IMR-90 (cell line): ENCODE results near the gene IDH3A. TPM values are rescaled to one million over a fixed set of nuclear protein-coding genes. Genes with fewer than 3 reads are reported as not detected.
A peak's percentile ranks its signal among the peaks of the same experiment; 100 is the strongest.

Experiments
- ATAC-seq: fragments of 200-7000 bp; cut with Tn5 transposase; 2 replicates; pipeline ENCODE4 v1.9.1; 2020; ENCODE audit warnings: low read depth, mild to moderate bottlenecking, moderate library complexity
- BruUV-seq: library from RNA; stranded (reverse); fragments of 400-500 nt; replicated peaks from 2 replicates; lab custom pipeline; 2021; lab: Mats Ljungman, UMichigan
- CTCF ChIA-PET: fragments of 300-600 bp; formaldehyde crosslinking; extraction: SDS; loops from one replicate; lab custom pipeline; 2021; ENCODE audit warnings: antibody characterized with exemption; lab: Yijun Ruan, JAX
- POLR2A ChIA-PET: fragments of 300-600 bp; sonication (Branson Sonifier 250); formaldehyde crosslinking; loops from one replicate; lab custom pipeline; 2022; ENCODE audit warnings: antibody characterized with exemption; ENCODE audit not compliant: unreplicated experiment; lab: Charles Lee
- DNase-seq: peaks from one replicate; pipeline ENCODE4 v3.0.0; 2013
- H2AFZ ChIP-seq: replicated peaks from 2 replicates; pipeline ENCODE3; 2013; ENCODE audit warnings: low read length, mild to moderate bottlenecking; ENCODE audit not compliant: poor library complexity
- H2AK5ac ChIP-seq: 2 replicates; pipeline ENCODE4 v1.6.1; 2013; ENCODE audit warnings: low read depth, low read length, inconsistent platforms
- H2AK9ac ChIP-seq: replicated peaks from 2 replicates; pipeline ENCODE3; 2013; ENCODE audit warnings: mild to moderate bottlenecking, low read depth, low read length, moderate library complexity; ENCODE audit not compliant: poor library complexity
- H2BK120ac ChIP-seq: 2 replicates; pipeline ENCODE4 v1.6.1; 2013; ENCODE audit warnings: low read depth, low read length, inconsistent platforms
- H2BK15ac ChIP-seq: 3 replicates; pipeline ENCODE4 v1.6.1; 2013; ENCODE audit warnings: low read depth, low read length, inconsistent platforms
- H2BK20ac ChIP-seq: 2 replicates; pipeline ENCODE4 v1.6.1; 2013; ENCODE audit warnings: low read depth, mild to moderate bottlenecking, inconsistent platforms, low read length, moderate library complexity
- H2BK5ac ChIP-seq: 2 replicates; pipeline ENCODE4 v1.6.1; 2013; ENCODE audit warnings: mild to moderate bottlenecking, low read depth, low read length, inconsistent platforms; ENCODE audit not compliant: poor library complexity, severe bottlenecking
- H3K14ac ChIP-seq: replicated peaks from 2 replicates; pipeline ENCODE4 v1.6.1; 2013; ENCODE audit warnings: low read depth, low read length, inconsistent platforms
- H3K18ac ChIP-seq: 2 replicates; pipeline ENCODE4 v1.6.1; 2013; ENCODE audit warnings: low read depth, low read length, control low read depth
- H3K23ac ChIP-seq: 2 replicates; pipeline ENCODE4 v1.6.1; 2013; ENCODE audit warnings: low read depth, low read length, inconsistent platforms
- H3K27ac ChIP-seq: 2 replicates; pipeline ENCODE4 v1.5.1; 2013; ENCODE audit warnings: mild to moderate bottlenecking, control low read depth, low read length; ENCODE audit not compliant: insufficient read depth
- H3K27me3 ChIP-seq: 2 replicates; pipeline ENCODE4 v1.6.1; 2013; ENCODE audit warnings: low read length; ENCODE audit not compliant: control insufficient read depth, insufficient read depth
- H3K36me3 ChIP-seq: 2 replicates; pipeline ENCODE4 v1.6.1; 2013; ENCODE audit warnings: low read length, mixed read lengths; ENCODE audit not compliant: control insufficient read depth, insufficient read depth
- H3K4ac ChIP-seq: 2 replicates; pipeline ENCODE4 v1.6.1; 2013; ENCODE audit warnings: low read depth, low read length, inconsistent platforms
- H3K4me1 ChIP-seq: 2 replicates; pipeline ENCODE4 v1.6.1; 2013; ENCODE audit warnings: low read length, mixed read lengths; ENCODE audit not compliant: control insufficient read depth, insufficient read depth
- H3K4me2 ChIP-seq: 2 replicates; pipeline ENCODE4 v1.6.1; 2013; ENCODE audit warnings: low read depth, mild to moderate bottlenecking, control low read depth, low read length, moderate library complexity
- H3K4me3 ChIP-seq: 2 replicates; pipeline ENCODE4 v1.5.1; 2013; ENCODE audit warnings: low read depth, mild to moderate bottlenecking, control low read depth, low read length, moderate library complexity; ENCODE audit not compliant: insufficient read depth
- H3K56ac ChIP-seq: 2 replicates; pipeline ENCODE4 v1.6.1; 2013; ENCODE audit warnings: low read length, inconsistent platforms; ENCODE audit not compliant: insufficient read depth; ENCODE audit errors: extremely low read depth
- H3K79me1 ChIP-seq, 2 experiments: 2 replicates each; pipeline ENCODE4 v1.6.1; 2013; ENCODE audit warnings: low read length in 2 of 2, inconsistent platforms in 1 of 2, low read depth in 1 of 2
- H3K9ac ChIP-seq: 2 replicates; pipeline ENCODE4 v1.6.1; 2013; ENCODE audit warnings: low read depth, low read length, control low read depth
- H3K9me1 ChIP-seq: 2 replicates; pipeline ENCODE4 v1.6.1; 2013; ENCODE audit warnings: low read length, inconsistent platforms; ENCODE audit not compliant: insufficient read depth
- H3K9me3 ChIP-seq: 2 replicates; pipeline ENCODE4 v1.6.1; 2013; ENCODE audit warnings: low read length; ENCODE audit not compliant: control insufficient read depth, insufficient read depth
- H4K20me1 ChIP-seq: 2 replicates; pipeline ENCODE4 v1.6.1; 2013; ENCODE audit warnings: low read length, inconsistent platforms; ENCODE audit not compliant: insufficient read depth
- H4K5ac ChIP-seq: 2 replicates; pipeline ENCODE4 v1.6.1; 2013; ENCODE audit warnings: mild to moderate bottlenecking, low read depth, low read length, control low read depth
- H4K8ac ChIP-seq, 2 experiments: 2 replicates each; pipeline ENCODE4 v1.6.1; 2013; ENCODE audit warnings: low read depth in 2 of 2, low read length in 2 of 2, control low read depth in 1 of 2, inconsistent platforms in 1 of 2
- H4K91ac ChIP-seq: 2 replicates; pipeline ENCODE4 v1.6.1; 2013; ENCODE audit warnings: low read depth, low read length, inconsistent platforms; ENCODE audit not compliant: insufficient read depth
- CEBPB ChIP-seq: IDR thresholded peaks from 2 replicates; pipeline ENCODE4 v1.6.1; 2012; ENCODE audit warnings: low read depth, low read length, improper control_type of control experiment
- CHD1 ChIP-seq: IDR thresholded peaks from 2 replicates; pipeline ENCODE4 v1.6.1; 2012; ENCODE audit warnings: low read depth, low read length, improper control_type of control experiment
- MAFK ChIP-seq: IDR thresholded peaks from 2 replicates; pipeline ENCODE4 v1.6.1; 2012; ENCODE audit warnings: low read depth, low read length, improper control_type of control experiment
- POLR2A ChIP-seq: IDR thresholded peaks from 2 replicates; pipeline ENCODE4 v1.6.1; 2012; ENCODE audit warnings: mild to moderate bottlenecking, low read depth, low read length
- RAD21 ChIP-seq: IDR thresholded peaks from 2 replicates; pipeline ENCODE4 v1.6.1; 2012; ENCODE audit warnings: low read length, improper control_type of control experiment
- RFX5 ChIP-seq: IDR thresholded peaks from 2 replicates; pipeline ENCODE4 v1.8.0; 2012; ENCODE audit warnings: low read depth, mild to moderate bottlenecking, low read length, moderate library complexity
- SMC3 ChIP-seq: fragments of 150-350 bp; IDR thresholded peaks from 2 replicates; pipeline ENCODE4 v1.6.1; 2016; ENCODE audit warnings: low read depth, mild to moderate bottlenecking, antibody characterized with exemption, low read length, moderate library complexity
- WGBS, 2 experiments: methylation state at CpG; one replicate each; pipeline versions ENCODE4 v1.1.5 to v1.1.7; 2013; ENCODE audit warnings: missing lambda C conversion rate in 2 of 2; ENCODE audit not compliant: insufficient read length in 1 of 2; ENCODE audit errors: extremely low coverage in 2 of 2; 5-methylcytosine and 5-hydroxymethylcytosine counted together
- dilution Hi-C: fragments of 300-500 bp; cut with HindIII; formaldehyde crosslinking; loops from one replicate; pipeline ENCODE4 v1.14.3; 2018; ENCODE audit warnings: low sequenced_read_pairs; ENCODE audit not compliant: unreplicated experiment
- in situ Hi-C: fragments of 300-500 bp; cut with MboI; formaldehyde crosslinking; loops from 3 replicates; pipeline ENCODE4 v1.14.3; 2019; ENCODE audit warnings: low sequenced_read_pairs, inconsistent platforms, mixed read lengths
- intact Hi-C: fragments of 100-400 bp; cut with micrococcal nuclease; formaldehyde crosslinking; loops from 2 replicates; pipeline ENCODE4 v1.10.0; 2022
- polyA plus RNA-seq, 3 experiments: library from polyadenylated mRNA; depleted of rRNA; stranded (reverse); fragments of >200 nt; gene quantifications; 2 replicates each; pipeline ENCODE4 v1.2.3, GENCODE V29; 2012; ENCODE audit warnings: low replicate concordance in 1 of 3
- total RNA-seq: library from RNA; depleted of rRNA; stranded (reverse); fragments of >200 nt; gene quantifications from 2 replicates; pipeline ENCODE4 v1.2.3, GENCODE V29; 2012

IDH3A gene
- total and polyA plus RNA-seq, 2 of the 4 experiments (the other 2 are of a cell fraction) = 34.5 to 47.7 TPM

GRCh38 chr15:78164010-78164409 is 14.8 kb downstream of the IDH3A start:
- Histone ChIP-seq H2AK9ac (no peak overlapping the region), H2BK20ac (no peak overlapping the region), H2BK15ac (no peak overlapping the region), H3K56ac (no peak overlapping the region), H2BK120ac (no peak overlapping the region), H3K9me1 (no peaks in the 10 kb centered on the region; the same call in 1 of the 2 replicates), H2AFZ (no peak overlapping the region), H2AK5ac (no peak overlapping the region), H3K4me1 (no peaks in the 10 kb centered on the region), H3K4me2 (no peak overlapping the region), H3K36me3 (peaks cover 43% of the 10 kb centered on the region), H2BK5ac (no peak overlapping the region), H4K8ac (no peak overlapping the region), H4K20me1 (no peaks in the 10 kb centered on the region), H3K9me3 (no peaks in the 10 kb centered on the region), H3K9ac (no peak overlapping the region), H3K23ac (no peak overlapping the region), H3K14ac (no peak overlapping the region), H4K91ac (no peak overlapping the region), H3K27ac (no peak overlapping the region), H3K18ac (no peak overlapping the region), H3K79me1 (no peaks in the 10 kb centered on the region), H3K4me3 (no peak overlapping the region), H3K27me3 (no peaks in the 10 kb centered on the region), H3K4ac (no peak overlapping the region), H4K5ac (no peak overlapping the region)
- no peak for TF ChIP-seq SMC3
- no peak for TF ChIP-seq POLR2A
- no peak for TF ChIP-seq CEBPB
- peak; percentile 46; the same call in 1 of the 2 replicates for TF ChIP-seq MAFK
- TF ChIP-seq CHD1 = no peak
- no peak for TF ChIP-seq RAD21
- TF ChIP-seq RFX5 = no peak
- intact Hi-C loops = no loop called here
- in situ Hi-C loops = no loop called here
- no TSS peak for BruUV-seq
- no CpG with 5 or more reads among the region's 2 CpGs for WGBS, 2 experiments
- POLR2A ChIA-PET = no interaction called here
- no peak for ATAC-seq
- CTCF ChIA-PET = interaction anchor here (0.6 kb wide), 1 partner anchor 285 kb away, joined by 3 read pairs; no protein-coding TSS in a partner anchor
- dilution Hi-C loops = no loop called here
- no peak for DNase-seq
